Erythroblast (primary cell): ENCODE data around the gene INF2.
A peak's percentile ranks its signal among the peaks of the same experiment; 100 is the strongest.

Experiments used
- DNase-seq, 2 experiments: peaks; one replicate each; lab custom pipeline; 2025; lab: John Stamatoyannopoulos, UW
- GATA1 ChIP-seq: IDR thresholded peaks from 2 replicates; pipeline ENCODE4 v1.6.1; 2011; ENCODE audit warnings: low read depth, mild to moderate bottlenecking, control low read depth, low read length, moderate library complexity
- POLR2A ChIP-seq: IDR thresholded peaks from 2 replicates; pipeline ENCODE4 v1.6.1; 2011; ENCODE audit warnings: mild to moderate bottlenecking, low read length

The INF2 gene

GRCh38 chr14:104694991-104695659 is 5.7 kb downstream of the INF2 start:
- no peak for DNase-seq
- TF ChIP-seq POLR2A (peak; percentile 53), GATA1 (no peak)

DNA sequence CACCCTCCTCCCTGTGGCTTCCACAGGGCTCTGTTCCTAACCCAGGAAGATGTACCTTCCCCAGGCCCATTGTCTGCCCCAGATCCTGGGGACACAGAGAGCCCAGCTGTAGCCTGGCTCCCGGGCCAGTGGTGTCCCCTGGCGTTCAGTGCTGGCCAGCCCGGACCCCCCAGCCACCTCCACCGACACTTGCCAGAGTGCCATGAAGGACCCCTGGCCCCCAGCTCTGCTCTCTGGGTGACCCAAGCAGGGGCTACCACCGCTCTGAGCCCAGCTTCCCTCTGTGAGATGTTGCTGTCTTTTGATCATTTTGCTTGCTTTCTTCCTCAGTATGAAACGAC is 6.2 kb downstream of the INF2 start:
- TF ChIP-seq GATA1: no peak
- TF ChIP-seq POLR2A: no peak
- DNase-seq: no peak

GRCh38 chr14:104696671-104697316 is 7.4 kb downstream of the INF2 start:
- DNase-seq: no peak
- TF ChIP-seq POLR2A: no peak
- TF ChIP-seq GATA1: no peak

DNA sequence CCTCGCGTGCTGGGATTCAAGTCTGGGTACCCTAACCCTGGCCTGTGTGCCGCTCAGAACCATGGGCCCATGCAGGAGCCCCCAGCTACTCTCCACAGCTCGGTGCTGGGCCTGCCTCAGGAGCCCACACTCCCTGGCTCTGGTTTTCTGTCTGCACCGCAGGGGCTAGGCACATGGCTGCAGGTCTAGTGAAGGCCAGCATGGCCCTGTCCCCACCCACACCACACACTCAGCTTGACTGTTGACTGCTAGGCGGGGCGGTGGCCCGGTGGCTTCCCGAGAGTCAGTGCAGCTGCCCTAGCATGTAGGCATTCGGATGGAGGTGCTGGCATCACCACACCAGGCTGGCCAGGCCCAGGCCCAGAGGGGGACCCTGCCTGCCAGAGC is 7.9 kb downstream of the INF2 start:
- TF ChIP-seq POLR2A (no peak), GATA1 (no peak)
- DNase-seq: no peak

DNA sequence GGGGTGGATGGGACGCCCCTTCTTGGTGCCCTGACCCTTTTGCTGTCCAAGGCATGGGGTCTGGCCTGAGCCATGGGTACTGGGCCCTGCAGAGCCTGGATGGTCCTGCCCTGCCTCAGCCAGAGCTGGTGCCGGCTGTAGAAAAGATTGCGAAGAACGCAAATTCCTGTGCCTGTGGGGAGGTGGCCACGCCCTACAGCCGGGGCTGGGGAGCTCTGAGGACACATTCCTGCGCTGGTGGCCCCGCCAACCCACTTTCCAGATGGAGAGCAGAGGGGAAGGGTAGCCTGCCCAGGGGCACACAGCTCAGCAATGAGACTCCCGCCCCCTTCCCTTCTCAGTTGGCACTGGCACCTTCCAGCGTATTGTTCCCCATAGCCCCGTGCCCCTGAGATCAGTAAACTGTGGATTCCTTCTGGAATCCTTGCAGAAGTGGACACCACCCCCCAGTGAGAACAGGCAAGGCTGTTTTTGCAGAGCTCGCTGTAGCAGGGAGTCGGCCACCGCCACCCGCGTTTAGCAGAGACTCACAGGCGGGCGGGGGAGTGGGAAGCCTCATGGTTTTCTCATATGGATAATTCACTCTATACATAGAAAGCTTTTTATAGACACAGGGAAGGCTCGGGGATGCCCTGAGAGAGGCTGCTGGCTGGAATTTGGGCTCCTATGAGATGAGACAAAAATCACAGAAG is 8.6 kb downstream of the INF2 start:
- no peak for TF ChIP-seq GATA1
- TF ChIP-seq POLR2A: no peak
- DNase-seq: peak in 1 of 2 experiments; percentile 17

DNA sequence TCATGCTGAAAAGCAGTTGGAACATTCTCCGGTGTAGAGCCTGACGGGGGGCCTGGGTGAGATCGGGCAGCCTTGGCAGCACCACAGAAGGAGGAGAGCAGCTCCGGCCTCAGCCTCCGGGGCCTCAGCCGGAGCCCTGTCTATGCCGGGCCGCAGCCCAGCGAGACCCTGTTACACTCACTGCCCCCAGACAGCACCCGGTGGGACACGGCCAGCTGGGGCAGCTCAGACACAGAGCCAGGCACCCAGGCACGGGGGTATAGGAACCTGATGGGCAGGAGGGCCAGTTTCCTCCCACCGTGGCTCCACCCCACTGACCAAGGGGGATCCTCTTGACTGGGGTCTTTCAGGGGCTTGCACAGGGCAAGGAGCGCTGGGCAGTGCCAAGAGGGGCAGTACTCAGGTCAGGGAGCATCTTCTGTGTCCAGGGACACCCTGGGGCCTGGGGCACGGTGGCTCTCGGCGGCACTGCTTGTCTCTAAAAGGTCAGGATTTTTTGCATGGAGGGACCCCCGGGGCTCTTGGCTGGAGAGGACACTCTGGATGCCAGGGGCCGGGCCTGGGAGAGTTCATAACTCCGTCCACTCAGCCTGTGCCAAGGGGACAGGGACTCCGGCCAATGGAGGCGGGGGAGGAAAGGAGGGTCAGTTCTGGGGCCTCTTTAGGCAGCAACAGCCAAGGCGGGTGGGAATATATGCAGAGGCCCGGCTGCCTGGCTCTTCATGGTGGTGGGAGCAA is 9.4 kb downstream of the INF2 start:
- DNase-seq: no peak
- TF ChIP-seq POLR2A (no peak), GATA1 (no peak)

DNA sequence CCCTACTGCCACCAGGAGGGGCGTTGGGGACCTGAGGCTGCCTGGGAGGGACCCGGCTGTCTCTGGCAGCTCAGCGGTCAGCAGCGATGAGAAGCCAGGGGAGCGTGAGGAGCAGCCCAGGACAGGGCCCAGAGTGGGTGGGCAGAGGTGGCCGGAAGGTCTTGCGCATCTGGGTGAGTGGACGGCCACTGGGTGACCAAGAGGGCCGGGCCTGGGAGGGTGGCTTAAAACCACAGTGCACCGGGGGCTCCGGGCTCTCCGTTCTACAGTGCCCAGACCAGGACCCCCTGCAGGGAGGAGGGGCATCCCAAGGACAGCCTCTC is 10.0 kb downstream of the INF2 start:
- TF ChIP-seq GATA1 (no peak), POLR2A (no peak)
- DNase-seq: no peak

- no peak for DNase-seq
- TF ChIP-seq GATA1 (no peak), POLR2A (no peak)
Observed at GRCh38 chr14:104700225-104700651, 10.8 kb downstream of the INF2 start.

DNA sequence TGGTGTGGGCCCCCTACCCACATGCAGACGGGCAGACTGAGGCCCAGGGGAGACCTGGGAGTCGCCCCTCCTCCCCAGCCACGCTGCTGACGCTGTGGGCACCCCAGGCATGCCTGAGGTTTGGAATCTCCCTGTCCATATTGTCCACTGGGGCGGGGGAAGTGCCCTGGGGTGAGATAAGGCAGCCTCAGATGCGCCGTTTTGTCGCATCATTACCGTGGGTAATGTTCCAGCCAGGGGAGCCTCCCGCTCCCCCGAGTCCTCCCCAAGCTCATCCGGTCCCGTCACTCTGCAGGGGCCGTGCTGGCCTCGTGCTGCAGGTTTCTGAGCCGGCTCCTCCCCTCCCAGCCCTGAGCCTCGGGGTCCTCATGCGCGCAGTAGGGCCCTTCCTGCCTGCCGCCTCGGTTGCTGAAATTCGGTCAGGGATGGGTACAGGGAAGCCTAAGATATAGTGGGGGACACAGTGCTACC is 11.4 kb downstream of the INF2 start:
- TF ChIP-seq POLR2A (no peak), GATA1 (peak; percentile 62)
- peak; percentile 86 to 87 for DNase-seq

DNA sequence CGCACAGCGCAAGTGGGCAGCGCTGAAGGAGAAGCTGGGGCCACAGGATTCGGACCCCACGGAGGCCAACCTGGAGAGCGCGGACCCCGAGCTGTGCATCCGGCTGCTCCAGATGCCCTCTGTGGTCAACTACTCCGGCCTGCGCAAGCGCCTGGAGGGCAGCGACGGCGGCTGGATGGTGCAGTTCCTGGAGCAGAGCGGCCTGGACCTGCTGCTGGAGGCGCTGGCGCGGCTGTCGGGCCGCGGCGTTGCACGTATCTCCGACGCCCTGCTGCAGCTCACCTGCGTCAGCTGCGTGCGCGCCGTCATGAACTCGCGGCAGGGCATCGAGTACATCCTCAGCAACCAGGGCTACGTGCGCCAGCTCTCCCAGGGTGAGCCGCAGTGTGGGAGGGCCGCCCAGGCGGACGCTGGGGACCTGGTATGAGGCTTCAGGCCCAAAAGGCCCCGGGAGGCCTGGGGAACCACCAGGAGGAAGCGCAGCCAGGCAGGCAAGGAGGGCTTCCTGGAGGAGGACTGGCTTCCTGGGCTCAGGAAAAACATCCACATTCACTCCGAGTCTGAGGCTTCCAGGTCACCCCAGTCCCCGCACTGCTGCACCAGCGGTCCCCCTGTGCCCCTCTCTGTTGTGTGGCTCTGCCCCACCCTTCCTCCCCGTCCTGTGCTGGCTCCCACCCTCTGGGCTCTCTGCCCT is 12.1 kb downstream of the INF2 start:
- TF ChIP-seq POLR2A (no peak), GATA1 (no peak)
- DNase-seq: no peak

DNA sequence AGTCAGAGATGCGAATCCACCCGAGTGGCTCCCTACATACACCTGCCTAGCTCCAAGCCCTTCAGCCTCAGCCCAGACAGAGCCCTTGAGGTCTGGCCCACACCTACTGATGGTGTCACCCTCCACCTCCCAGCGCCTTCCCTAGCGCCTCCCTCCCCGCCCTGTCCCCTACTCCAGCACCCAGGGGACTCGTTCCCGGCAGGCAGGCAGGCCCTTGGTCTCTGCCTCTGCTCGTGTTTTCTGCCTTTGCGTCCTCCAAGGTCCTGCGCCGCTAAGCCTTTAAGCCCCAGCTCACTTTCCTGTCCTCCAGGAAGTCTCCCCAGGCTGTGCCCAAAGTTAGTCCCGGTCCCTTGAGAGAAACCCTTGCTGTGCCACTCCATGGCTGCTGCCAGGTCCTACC is 12.7 kb downstream of the INF2 start:
- TF ChIP-seq GATA1 (no peak), POLR2A (no peak)
- peak in 1 of 2 experiments; percentile 32 for DNase-seq

- no peak for TF ChIP-seq GATA1
- TF ChIP-seq POLR2A: no peak
Observed at GRCh38 chr14:104702673-104703072, 13.3 kb downstream of the INF2 start.

DNA sequence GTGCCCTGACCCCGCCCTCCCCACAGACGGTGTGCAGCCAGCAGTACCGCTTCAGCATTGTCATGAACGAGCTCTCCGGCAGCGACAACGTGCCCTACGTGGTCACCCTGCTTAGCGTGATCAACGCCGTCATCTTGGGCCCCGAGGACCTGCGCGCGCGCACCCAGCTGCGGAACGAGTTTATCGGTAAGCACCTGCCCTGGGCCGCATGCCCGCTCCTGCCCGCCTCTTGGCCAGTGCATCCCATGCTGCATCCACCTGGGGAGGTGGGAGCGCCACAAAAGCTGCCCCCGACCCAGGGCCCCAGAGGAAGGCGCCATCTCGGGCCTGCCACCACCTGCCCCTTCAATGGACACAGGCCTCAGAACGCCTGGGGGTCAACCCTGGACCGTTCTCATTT is 13.9 kb downstream of the INF2 start:
- TF ChIP-seq POLR2A: no peak
- TF ChIP-seq GATA1: no peak
- DNase-seq: no peak

More at GRCh38 chr14:104702673-104703072, 13.3 kb downstream of the INF2 start:
- DNase-seq: no peak

DNA sequence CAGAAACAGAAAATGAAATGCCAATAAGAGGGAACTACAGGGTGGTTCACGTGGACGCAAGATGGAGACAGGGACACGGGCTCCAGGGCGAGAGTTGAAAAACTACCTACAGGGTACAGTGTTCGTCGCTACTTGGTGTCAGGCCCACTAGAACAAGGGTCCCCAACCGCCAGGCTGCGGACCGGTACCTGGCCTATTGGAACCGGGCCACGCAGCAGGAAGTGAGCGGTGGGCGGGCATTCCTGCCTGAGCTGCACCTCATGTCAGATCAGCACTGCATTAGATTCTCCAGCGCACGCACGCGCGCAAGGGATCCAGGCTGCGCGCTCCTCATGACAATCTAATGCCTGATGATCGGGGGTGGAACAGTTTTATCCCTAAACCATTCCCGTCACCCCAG is 14.8 kb downstream of the INF2 start:
- TF ChIP-seq GATA1: no peak
- TF ChIP-seq POLR2A: no peak
- no peak for DNase-seq
